ENCODE measurements around the gene FAM13B.

- no peak for TF ChIP-seq RAD21 (conservative IDR thresholded peaks at IDR 0.05 in 1 of 2, IDR thresholded peaks at IDR 0.05 in 1 of 2)
- TF ChIP-seq CTCF (IDR thresholded peaks at IDR 0.05) = no peak
- no peak for TF ChIP-seq EHMT2 (IDR thresholded peaks at IDR 0.05; ENCODE audit: low read depth)
- TF ChIP-seq CBX2 (IDR thresholded peaks at IDR 0.05; ENCODE audit: borderline replicate concordance, low read depth) = no peak
- no peak for TF ChIP-seq USF2 (IDR thresholded peaks at IDR 0.05)
- no peak for TF ChIP-seq JUN (IDR thresholded peaks at IDR 0.05)
- TF ChIP-seq EHF (CRISPR knock-in tag; IDR thresholded peaks at IDR 0.05) = no peak
- no peak for TF ChIP-seq CEBPB (IDR thresholded peaks at IDR 0.05)
- no peak for TF ChIP-seq MAX (IDR thresholded peaks at IDR 0.05)
- TF ChIP-seq MAZ (IDR thresholded peaks at IDR 0.05; ENCODE audit: borderline replicate concordance, low read depth, low read length) = no peak
- no peak for TF ChIP-seq EP300 (IDR thresholded peaks at IDR 0.05)
These were observed 94.1 kb downstream of the FAM13B start for GRCh38 chr5:137938751-137939143.

All from A549 (cell line).